Measurements from ENCODE around the gene ZFP36.

DNA sequence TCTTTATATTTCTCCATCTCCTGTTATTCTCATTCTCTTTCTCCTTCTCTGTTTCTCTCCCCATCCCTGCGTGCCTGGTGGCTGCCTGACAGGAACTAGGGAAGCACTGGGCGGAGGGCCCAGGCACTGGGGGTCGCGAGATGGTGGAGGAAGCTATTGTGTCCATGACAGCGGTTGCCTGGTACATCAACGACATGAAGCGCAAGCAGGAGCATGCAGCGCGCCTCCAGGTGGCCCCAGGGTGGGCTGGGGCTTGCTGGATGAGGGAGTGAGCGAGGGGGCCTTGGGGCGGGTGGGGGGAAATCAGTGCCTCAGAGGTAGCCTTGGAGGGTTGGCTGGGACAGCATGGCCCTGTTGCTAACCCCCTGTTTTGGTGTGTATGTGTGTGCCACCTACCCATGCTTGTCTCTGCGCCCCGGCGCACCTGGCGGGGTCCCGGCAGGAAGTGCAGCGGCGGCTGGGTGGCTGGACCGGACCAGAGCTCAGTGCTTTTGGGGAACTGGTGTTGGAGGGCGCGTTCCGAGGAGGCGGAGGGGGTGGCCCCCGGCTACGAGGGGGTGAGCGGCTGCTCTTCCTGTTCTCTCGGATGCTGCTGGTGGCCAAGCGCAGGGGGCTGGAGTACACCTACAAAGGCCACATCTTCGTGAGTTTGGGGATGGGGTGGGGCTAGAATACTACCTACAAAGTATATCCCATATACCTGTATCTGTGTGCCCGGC is 11.0 kb downstream of the ZFP36 start:
- peak in 2 of 3 donors; percentile 9 to 65 for TF ChIP-seq POLR2AphosphoS5 (IDR thresholded peaks at IDR 0.05)
- TF ChIP-seq, protein P1, sequence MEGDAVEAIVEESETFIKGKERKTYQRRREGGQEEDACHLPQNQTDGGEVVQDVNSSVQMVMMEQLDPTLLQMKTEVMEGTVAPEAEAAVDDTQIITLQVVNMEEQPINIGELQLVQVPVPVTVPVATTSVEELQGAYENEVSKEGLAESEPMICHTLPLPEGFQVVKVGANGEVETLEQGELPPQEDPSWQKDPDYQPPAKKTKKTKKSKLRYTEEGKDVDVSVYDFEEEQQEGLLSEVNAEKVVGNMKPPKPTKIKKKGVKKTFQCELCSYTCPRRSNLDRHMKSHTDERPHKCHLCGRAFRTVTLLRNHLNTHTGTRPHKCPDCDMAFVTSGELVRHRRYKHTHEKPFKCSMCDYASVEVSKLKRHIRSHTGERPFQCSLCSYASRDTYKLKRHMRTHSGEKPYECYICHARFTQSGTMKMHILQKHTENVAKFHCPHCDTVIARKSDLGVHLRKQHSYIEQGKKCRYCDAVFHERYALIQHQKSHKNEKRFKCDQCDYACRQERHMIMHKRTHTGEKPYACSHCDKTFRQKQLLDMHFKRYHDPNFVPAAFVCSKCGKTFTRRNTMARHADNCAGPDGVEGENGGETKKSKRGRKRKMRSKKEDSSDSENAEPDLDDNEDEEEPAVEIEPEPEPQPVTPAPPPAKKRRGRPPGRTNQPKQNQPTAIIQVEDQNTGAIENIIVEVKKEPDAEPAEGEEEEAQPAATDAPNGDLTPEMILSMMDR (IDR thresholded peaks at IDR 0.05 in 8 of 11, conservative IDR thresholded peaks at IDR 0.05 in 3 of 11) = no peak
- TF ChIP-seq POLR2A (IDR thresholded peaks at IDR 0.05) = no peak
